Measurements from ENCODE around the gene PTPRN2. TPM values are rescaled to one million over a fixed set of nuclear protein-coding genes. Genes with fewer than 3 reads are reported as not detected.

The PTPRN2 gene
- total and polyA plus RNA-seq, 2 donors, result 1.7 to 1.9 TPM

DNA sequence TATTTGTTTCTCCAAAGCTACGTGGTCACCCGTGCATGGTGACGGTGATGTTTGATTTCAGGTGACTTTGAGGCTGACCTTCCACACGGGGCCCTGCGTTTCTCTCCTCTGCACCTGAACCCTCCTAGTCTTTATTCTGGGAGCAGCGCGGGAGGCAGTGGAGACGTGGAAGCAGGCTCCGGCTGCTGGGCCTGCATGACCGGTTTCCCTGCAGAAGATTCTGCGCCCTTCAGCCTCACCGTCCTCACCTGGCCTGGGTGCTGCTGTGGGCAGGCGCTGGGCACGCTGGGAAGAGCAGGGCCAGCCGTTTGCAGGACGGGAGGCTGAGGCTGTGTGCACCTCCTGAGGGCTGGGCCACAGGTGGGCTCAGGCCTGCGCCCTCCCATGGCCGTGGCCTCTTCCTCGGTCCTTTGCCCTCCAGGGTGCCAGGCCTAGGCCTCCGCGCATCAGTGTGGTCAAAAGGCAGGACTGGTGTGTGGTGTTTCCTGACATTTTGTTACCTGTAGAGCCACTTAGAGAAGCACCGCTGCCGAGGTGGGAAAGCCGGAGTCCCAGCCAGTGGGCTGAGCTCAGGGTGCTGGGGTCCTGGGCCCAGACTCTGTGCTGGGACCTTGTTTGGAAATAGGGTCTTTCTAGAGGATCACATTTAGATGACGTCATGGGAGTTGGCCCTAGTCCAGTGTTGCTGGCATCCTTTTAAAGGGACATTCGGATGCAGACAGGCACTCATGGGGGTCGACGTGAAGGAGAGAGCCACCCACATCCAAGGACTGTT lies 772.5 kb downstream of the PTPRN2 start:
- Histone ChIP-seq H3K27ac (ENCODE audit: low read depth in 1 of 2, low read length in 1 of 2) (no peak overlapping the region), H3K4me3 (ENCODE audit: low read length in 2 of 2) (no peak overlapping the region), H3K4me1 (ENCODE audit: control insufficient read depth in 2 of 2, insufficient read depth in 2 of 2, low read length in 2 of 2) (no peaks in the 10 kb centered on the region), H3K36me3 (ENCODE audit: control insufficient read depth in 2 of 2, insufficient read depth in 2 of 2, low read length in 1 of 2) (no peaks in the 10 kb centered on the region), H3K9me3 (ENCODE audit: control insufficient read depth in 2 of 2, insufficient read depth in 1 of 2, low read length in 1 of 2) (peaks cover 0 to 3% of the 10 kb centered on the region in 2 donors), H3K27me3 (ENCODE audit: control insufficient read depth in 2 of 2, insufficient read depth in 1 of 2, low read length in 1 of 2) (no peaks in the 10 kb centered on the region)
- 94% methylated on average over 28 of the region's 28 CpGs for WGBS
- DNase-seq (ENCODE audit: low read depth in 6 of 9, low spot score in 9 of 9), result no peak

DNA sequence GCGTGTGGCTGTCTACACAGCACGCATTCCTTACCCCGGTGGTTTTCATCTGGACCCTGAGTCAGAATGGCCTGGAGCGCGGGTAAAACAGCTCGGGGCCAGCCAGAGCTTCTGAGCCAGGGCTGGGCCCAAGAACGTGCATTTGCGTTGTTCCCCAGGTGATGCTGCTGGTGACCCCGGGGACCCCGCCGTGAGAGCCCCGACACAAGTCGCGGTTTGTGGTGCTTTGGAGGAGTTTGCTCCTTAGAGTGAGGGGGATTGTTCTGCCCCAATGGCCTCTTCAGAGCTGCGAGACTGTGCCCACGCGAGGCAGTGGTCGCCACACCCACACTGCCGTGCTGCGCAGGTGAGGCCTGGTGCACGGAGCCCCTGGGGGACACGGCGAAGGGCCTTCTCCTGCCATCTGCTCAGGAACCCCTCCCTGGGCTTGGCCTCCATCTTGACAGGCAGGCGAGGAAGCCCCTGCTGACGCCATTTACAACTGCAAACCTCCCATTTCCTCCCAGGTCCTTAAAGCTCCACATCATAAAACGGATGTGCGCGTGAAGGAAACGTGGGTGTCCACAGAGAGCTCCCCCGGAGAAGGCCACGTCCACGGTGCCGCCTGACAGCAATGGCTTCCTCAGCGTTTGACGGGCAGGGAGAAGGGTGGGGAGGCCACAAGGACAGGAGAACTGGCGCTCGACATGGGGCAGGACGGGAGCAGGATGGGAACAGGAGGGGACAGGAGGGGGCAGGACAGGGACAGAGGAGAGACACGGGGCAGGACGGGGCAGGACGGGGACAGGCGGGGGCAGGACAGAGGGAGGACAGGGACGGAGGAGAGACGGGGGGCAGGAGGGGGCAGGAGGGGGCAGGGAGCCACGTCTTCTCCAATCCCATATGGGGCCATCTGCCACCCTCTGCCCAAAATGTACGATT lies 773.6 kb downstream of the PTPRN2 start:
- Histone ChIP-seq H3K27me3 (ENCODE audit: control insufficient read depth in 2 of 2, insufficient read depth in 1 of 2, low read length in 1 of 2) (no peaks in the 10 kb centered on the region), H3K9me3 (ENCODE audit: control insufficient read depth in 2 of 2, insufficient read depth in 1 of 2, low read length in 1 of 2) (peaks cover 1 to 14% of the 10 kb centered on the region in 2 donors), H3K36me3 (ENCODE audit: control insufficient read depth in 2 of 2, insufficient read depth in 2 of 2, low read length in 1 of 2) (no peaks in the 10 kb centered on the region), H3K4me3 (ENCODE audit: low read length in 2 of 2) (no peak overlapping the region), H3K27ac (ENCODE audit: low read depth in 1 of 2, low read length in 1 of 2) (no peak overlapping the region), H3K4me1 (ENCODE audit: control insufficient read depth in 2 of 2, insufficient read depth in 2 of 2, low read length in 2 of 2) (no peaks in the 10 kb centered on the region)
- DNase-seq (ENCODE audit: low read depth in 6 of 9, low spot score in 9 of 9), result no peak
- 94% methylated on average over 46 of the region's 46 CpGs for WGBS

DNA sequence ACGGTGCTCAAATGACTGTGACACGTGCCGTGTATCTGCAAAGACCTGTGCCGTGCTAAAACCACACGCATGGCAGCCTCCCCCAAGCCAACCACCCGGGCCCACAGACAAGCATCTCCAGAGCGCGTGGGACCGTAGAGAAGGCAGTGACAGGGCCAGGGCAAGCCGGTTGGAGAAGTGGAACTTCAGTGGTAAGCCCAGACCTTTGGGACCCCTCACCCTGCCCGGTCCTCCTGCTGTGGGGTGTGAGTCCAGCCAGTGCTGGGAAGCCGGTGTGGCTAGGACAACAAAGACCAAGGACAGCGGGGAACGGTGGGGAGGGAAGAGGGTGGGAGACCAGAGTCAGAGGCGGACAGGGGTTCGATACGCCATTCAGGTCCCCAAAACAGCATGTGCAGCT lies 774.6 kb downstream of the PTPRN2 start:
- Histone ChIP-seq H3K4me3 (ENCODE audit: low read length in 2 of 2) (no peak overlapping the region), H3K4me1 (ENCODE audit: control insufficient read depth in 2 of 2, insufficient read depth in 2 of 2, low read length in 2 of 2) (no peaks in the 10 kb centered on the region), H3K27me3 (ENCODE audit: control insufficient read depth in 2 of 2, insufficient read depth in 1 of 2, low read length in 1 of 2) (no peaks in the 10 kb centered on the region), H3K27ac (ENCODE audit: low read depth in 1 of 2, low read length in 1 of 2) (no peak overlapping the region), H3K36me3 (ENCODE audit: control insufficient read depth in 2 of 2, insufficient read depth in 2 of 2, low read length in 1 of 2) (no peaks in the 10 kb centered on the region), H3K9me3 (ENCODE audit: control insufficient read depth in 2 of 2, insufficient read depth in 1 of 2, low read length in 1 of 2) (peaks cover 1 to 18% of the 10 kb centered on the region in 2 donors)
- 95% methylated on average over 17 of the region's 17 CpGs for whole genome bisulfite sequencing
- no peak for DNase-seq (ENCODE audit: low read depth in 6 of 9, low spot score in 9 of 9)

DNA sequence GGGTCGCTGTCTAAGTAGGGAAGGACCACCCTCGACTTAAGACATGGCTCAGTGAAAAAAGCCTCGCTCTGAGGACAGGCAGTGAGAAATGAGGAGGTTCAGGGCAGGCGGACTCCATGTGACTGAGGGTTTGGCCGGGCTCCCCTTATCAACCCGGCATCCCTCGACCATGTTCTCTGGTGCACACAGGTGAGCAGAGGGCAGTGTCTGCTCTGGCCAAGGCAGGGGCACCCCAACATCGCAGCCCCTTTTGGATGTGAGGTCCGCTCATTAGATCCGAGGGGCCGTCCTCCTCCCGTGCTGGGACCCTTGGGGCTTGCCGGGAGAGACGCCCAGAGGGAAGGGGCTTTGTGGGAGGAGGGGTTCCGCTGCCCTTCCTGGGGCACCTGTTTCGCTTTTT lies 775.7 kb downstream of the PTPRN2 start:
- Histone ChIP-seq H3K36me3 (ENCODE audit: control insufficient read depth in 2 of 2, insufficient read depth in 2 of 2, low read length in 1 of 2) (no peaks in the 10 kb centered on the region), H3K4me3 (ENCODE audit: low read length in 2 of 2) (no peak overlapping the region), H3K27ac (ENCODE audit: low read depth in 1 of 2, low read length in 1 of 2) (no peak overlapping the region), H3K4me1 (ENCODE audit: control insufficient read depth in 2 of 2, insufficient read depth in 2 of 2, low read length in 2 of 2) (no peaks in the 10 kb centered on the region), H3K9me3 (ENCODE audit: control insufficient read depth in 2 of 2, insufficient read depth in 1 of 2, low read length in 1 of 2) (peaks cover 1 to 24% of the 10 kb centered on the region in 2 donors), H3K27me3 (ENCODE audit: control insufficient read depth in 2 of 2, insufficient read depth in 1 of 2, low read length in 1 of 2) (no peaks in the 10 kb centered on the region)
- DNase-seq (ENCODE audit: low read depth in 6 of 9, low spot score in 9 of 9), result no peak
- WGBS, result 97% methylated on average over 16 of the region's 16 CpGs

DNA sequence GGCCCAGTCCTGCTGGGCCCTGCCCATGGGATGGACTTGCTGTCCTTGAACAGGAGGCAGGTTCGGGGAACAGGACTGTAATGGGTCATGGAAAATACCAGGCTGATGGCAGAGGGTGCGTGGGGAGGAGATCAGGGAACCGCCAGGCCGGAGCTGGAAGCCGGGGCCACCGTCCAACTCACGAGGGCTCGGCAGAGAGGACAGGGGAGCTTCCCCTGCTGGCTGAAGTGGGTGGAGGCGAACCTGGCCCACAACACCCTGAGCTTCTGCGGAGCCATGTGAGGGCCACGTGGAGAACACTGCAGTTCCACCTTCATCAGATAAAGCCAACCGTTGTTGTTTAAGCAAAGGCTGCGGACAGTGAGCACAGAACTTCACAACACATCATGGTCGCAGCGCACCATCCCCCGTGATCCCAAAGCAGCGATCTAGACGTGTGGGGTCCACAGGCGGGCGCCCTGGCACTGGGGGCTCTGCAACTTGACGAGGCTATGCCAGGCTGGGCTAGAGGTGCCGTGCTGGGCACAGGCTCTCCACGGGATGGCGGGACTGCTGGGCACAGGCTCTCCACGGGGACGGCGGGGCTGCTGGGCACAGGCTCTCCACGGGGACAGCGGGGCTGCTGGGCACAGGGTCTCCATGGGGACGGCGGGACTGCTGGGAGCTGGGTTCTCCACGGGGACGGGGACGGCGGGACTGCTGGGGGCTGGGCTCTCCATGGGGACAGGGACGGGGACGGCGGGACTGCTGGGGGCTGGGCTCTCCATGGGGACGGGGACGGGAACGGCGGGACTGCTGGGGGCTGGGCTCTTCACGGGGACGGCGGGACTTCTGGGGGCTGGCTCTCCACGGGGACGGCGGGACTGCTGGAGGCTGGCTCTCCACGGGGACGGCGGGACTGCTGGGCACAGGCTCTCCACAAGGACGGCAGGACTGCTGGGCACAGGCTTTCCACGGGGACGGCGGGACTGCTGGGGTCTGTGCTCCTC lies 777.5 kb downstream of the PTPRN2 start:
- H3K4me1 ChIP-seq (ENCODE audit: control insufficient read depth in 2 of 2, insufficient read depth in 2 of 2, low read length in 2 of 2), result no peaks in the 10 kb centered on the region
- H3K36me3 ChIP-seq (ENCODE audit: control insufficient read depth in 2 of 2, insufficient read depth in 2 of 2, low read length in 1 of 2), result no peaks in the 10 kb centered on the region
- no peaks in the 10 kb centered on the region for H3K27me3 ChIP-seq (ENCODE audit: control insufficient read depth in 2 of 2, insufficient read depth in 1 of 2, low read length in 1 of 2)
- H3K9me3 ChIP-seq (ENCODE audit: control insufficient read depth in 2 of 2, insufficient read depth in 1 of 2, low read length in 1 of 2), result peaks cover 1 to 24% of the 10 kb centered on the region in 2 donors
- no peak overlapping the region for H3K4me3 ChIP-seq (ENCODE audit: low read length in 2 of 2)
- 97% methylated on average over 55 of the region's 55 CpGs for WGBS
- H3K27ac ChIP-seq (ENCODE audit: low read depth in 1 of 2, low read length in 1 of 2), result no peak overlapping the region
- DNase-seq (ENCODE audit: low read depth in 6 of 9, low spot score in 9 of 9), result no peak

DNA sequence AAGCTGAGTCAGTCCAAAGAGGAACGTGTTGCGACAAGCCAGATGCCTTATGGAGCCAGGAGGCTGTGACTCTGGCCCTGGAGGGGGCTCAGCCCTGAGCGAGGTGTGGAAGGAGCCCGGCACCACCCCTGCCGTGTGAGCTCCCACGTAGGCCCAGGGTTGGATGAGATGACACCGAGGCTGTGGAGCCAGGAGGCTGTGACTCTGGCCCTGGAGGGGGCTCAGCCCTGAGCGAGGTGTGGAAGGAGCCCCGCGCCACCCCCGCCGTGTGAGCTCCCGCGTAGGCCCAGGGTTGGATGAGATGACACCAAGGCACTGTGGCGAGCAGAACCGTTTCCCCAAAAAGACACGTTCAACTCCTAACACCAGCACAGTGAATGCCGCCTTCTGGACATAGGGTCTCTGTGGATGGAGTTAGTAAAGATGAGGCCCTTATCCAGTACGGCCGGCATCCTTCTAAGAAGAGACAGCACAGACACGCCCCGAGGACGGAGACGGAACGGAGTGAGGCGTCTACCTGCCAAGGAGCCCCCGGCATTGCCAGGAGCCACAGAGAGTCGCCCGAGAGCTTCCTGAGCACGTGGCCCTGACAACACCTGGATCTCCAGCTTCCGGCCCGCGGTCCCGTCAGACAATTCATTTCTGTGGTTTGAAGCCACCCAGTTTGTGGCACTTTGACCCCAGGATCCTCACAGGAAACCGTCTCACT lies 778.3 kb downstream of the PTPRN2 start:
- Histone ChIP-seq H3K4me3 (ENCODE audit: low read length in 2 of 2) (no peak overlapping the region), H3K27ac (ENCODE audit: low read depth in 1 of 2, low read length in 1 of 2) (no peak overlapping the region), H3K27me3 (ENCODE audit: control insufficient read depth in 2 of 2, insufficient read depth in 1 of 2, low read length in 1 of 2) (no peaks in the 10 kb centered on the region), H3K36me3 (ENCODE audit: control insufficient read depth in 2 of 2, insufficient read depth in 2 of 2, low read length in 1 of 2) (no peaks in the 10 kb centered on the region), H3K4me1 (ENCODE audit: control insufficient read depth in 2 of 2, insufficient read depth in 2 of 2, low read length in 2 of 2) (no peaks in the 10 kb centered on the region), H3K9me3 (ENCODE audit: control insufficient read depth in 2 of 2, insufficient read depth in 1 of 2, low read length in 1 of 2) (peaks cover 1 to 24% of the 10 kb centered on the region in 2 donors)
- 96% methylated on average over 35 of the region's 35 CpGs for WGBS
- no peak for DNase-seq (ENCODE audit: low read depth in 6 of 9, low spot score in 9 of 9)

DNA sequence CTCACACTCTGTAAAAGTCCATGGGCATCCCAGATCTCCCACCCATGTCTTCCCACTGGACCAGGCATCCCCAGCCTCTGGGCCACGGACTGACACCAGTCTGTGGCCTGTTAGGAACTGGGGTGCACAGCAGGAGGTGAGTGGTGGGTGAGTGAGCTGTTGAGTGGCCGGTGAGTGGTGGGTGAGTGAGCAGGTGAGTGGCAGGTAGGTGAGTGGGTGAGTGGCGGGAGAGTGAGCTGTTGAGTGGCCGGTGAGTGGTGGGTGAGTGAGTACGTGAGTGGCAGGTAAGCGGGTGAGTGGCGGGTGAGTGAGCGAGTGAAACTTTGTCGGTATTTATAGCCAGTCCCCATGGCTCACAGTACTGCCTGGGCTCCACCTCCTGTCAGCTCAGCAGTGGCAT lies 779.6 kb downstream of the PTPRN2 start:
- no peak overlapping the region for H3K27ac ChIP-seq (ENCODE audit: low read depth in 1 of 2, low read length in 1 of 2)
- DNase-seq (ENCODE audit: low read depth in 6 of 9, low spot score in 9 of 9), result no peak
- 97% methylated on average over 9 of the region's 9 CpGs for WGBS

DNA sequence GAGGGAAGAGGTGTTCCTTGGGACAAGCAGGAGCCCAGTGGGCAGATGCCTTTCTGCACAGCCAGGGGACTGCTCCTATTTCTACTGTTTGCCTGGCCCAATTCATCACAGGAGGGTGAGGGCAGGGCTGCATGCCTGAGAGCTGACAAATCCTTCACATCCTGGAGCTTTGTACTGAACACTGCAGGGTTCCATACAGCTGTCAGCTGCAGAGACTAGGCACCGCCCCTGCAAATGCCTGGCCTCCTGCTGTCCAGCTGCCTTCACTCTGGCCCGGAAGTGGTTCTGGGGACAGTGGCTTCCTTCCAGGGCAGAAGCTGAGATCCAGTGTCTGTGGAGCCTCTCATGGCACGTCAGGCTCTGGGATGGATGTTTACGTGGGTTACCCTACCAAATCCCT lies 780.1 kb downstream of the PTPRN2 start:
- 97% methylated on average over 4 of the region's 4 CpGs for WGBS
- no peak for DNase-seq (ENCODE audit: low read depth in 6 of 9, low spot score in 9 of 9)
- no peaks in the 10 kb centered on the region for H3K4me1 ChIP-seq (ENCODE audit: control insufficient read depth in 2 of 2, insufficient read depth in 2 of 2, low read length in 2 of 2)
- peaks cover 1 to 24% of the 10 kb centered on the region in 2 donors for H3K9me3 ChIP-seq (ENCODE audit: control insufficient read depth in 2 of 2, insufficient read depth in 1 of 2, low read length in 1 of 2)
- H3K36me3 ChIP-seq (ENCODE audit: control insufficient read depth in 2 of 2, insufficient read depth in 2 of 2, low read length in 1 of 2), result no peaks in the 10 kb centered on the region
- H3K27me3 ChIP-seq (ENCODE audit: control insufficient read depth in 2 of 2, insufficient read depth in 1 of 2, low read length in 1 of 2), result no peaks in the 10 kb centered on the region
- no peak overlapping the region for H3K4me3 ChIP-seq (ENCODE audit: low read length in 2 of 2)
- no peak overlapping the region for H3K27ac ChIP-seq (ENCODE audit: low read depth in 1 of 2, low read length in 1 of 2)

More for the DNA sequence above, 779.6 kb downstream of the PTPRN2 start:
- Histone ChIP-seq H3K27me3 (ENCODE audit: control insufficient read depth in 2 of 2, insufficient read depth in 1 of 2, low read length in 1 of 2) (no peaks in the 10 kb centered on the region), H3K36me3 (ENCODE audit: control insufficient read depth in 2 of 2, insufficient read depth in 2 of 2, low read length in 1 of 2) (no peaks in the 10 kb centered on the region), H3K4me3 (ENCODE audit: low read length in 2 of 2) (no peak overlapping the region), H3K4me1 (ENCODE audit: control insufficient read depth in 2 of 2, insufficient read depth in 2 of 2, low read length in 2 of 2) (no peaks in the 10 kb centered on the region), H3K9me3 (ENCODE audit: control insufficient read depth in 2 of 2, insufficient read depth in 1 of 2, low read length in 1 of 2) (peaks cover 1 to 24% of the 10 kb centered on the region in 2 donors)

Measured in thymus (tissue), 11 donors.